Neutrophil (primary cell): ENCODE results near the gene NXPE4.
"Not testable (repeated sequence)": the region's sequence is repeated elsewhere in the genome, so short reads cannot be mapped to it uniquely, and the experiment has no call there.

Experiments used
- H3K27ac ChIP-seq: fragments of 200-600 bp; sonication (generic); 2 replicates; pipeline ENCODE4 v1.5.1; 2016; ENCODE audit warnings: mild to moderate bottlenecking, moderate library complexity
- H3K27me3 ChIP-seq: fragments of 200-600 bp; sonication (generic); 2 replicates; pipeline ENCODE4 v1.6.0; 2016; ENCODE audit warnings: mild to moderate bottlenecking
- H3K36me3 ChIP-seq: fragments of 200-600 bp; sonication (generic); 2 replicates; pipeline ENCODE4 v1.5.1; 2017
- H3K4me1 ChIP-seq, 2 experiments: fragments of 200-600 bp in 1 of 2; sonication (generic) in 1 of 2; 1 replicate in 1 of 2; 2 replicates in 1 of 2; pipeline versions ENCODE4 v1.5.1 to v1.6.1; 2013 to 2016; ENCODE audit warnings: low read depth in 1 of 2, low read length in 1 of 2, mild to moderate bottlenecking in 1 of 2, moderate library complexity in 1 of 2; ENCODE audit not compliant: control insufficient read depth in 1 of 2, insufficient read depth in 1 of 2
- H3K4me3 ChIP-seq, 2 experiments: fragments of 200-600 bp in 1 of 2; sonication (generic) in 1 of 2; 1 replicate in 1 of 2; 2 replicates in 1 of 2; pipeline ENCODE4 v1.5.1; 2013 to 2016; ENCODE audit warnings: low read depth in 1 of 2, low read length in 1 of 2, mild to moderate bottlenecking in 1 of 2, moderate library complexity in 1 of 2
- H3K9me3 ChIP-seq: fragments of 200-600 bp; sonication (generic); 2 replicates; pipeline ENCODE4 v1.5.1; 2016
- TF ChIP-seq, protein P1 (sequence below): fragments of 200-600 bp; sonication (generic); IDR thresholded peaks from 2 replicates; pipeline ENCODE4 v1.5.1; 2016; ENCODE audit warnings: antibody characterized with exemption

NXPE4 gene

DNA sequence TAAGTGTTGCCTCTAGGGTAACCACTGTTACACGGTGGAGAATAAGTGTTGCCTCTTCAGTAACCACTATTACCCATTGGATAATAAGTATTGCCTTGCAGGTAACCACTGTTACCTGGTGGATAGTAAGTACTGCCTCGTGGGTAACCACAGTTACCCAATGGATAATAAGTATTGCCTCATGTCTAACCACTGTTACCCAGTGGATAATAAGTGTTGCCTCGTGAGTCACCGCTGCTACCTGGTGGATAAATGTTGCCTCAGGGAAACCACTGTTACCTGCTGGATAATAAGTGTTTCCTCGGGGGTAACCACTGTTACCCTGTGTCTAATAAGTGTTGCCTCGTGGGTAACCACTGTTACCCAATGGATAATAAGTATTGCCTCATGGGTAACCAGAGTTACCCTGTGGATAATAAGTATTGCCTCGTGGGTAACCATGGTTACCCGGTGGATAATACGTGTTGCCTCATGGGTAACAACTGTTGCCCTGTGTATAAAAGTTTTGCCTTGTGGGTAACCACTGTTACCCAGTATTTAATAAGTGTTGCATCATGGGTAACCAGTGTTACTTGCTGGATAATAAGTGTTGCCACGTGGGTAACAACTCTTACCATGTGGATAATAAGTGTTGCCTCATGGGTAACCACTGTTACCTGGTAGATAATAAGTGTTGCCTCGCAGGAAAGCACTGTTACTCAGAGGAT, 12.3 kb upstream of the NXPE4 start:
- Histone ChIP-seq H3K36me3 (no peaks in the 10 kb centered on the region), H3K9me3 (peaks cover 18% of the 10 kb centered on the region), H3K4me3 (no peak overlapping the region)

DNA sequence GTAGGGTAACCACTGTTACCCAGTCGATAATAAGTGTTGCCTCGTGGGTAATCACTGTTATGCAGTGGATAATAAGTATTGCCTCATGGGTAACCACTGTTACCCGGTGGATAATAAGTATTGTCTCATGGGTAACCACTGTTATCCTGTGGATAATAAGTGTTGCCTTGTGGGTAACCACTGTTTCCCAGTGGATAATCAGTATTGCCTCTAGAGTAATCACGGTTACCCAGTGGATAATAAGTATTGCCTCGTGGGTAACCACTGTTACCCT, 11.2 kb upstream of the NXPE4 start:
- H3K27ac ChIP-seq: not testable (repeated sequence)

More for the DNA sequence above, 12.3 kb upstream of the NXPE4 start:
- no peaks in the 10 kb centered on the region for H3K27me3 ChIP-seq
- TF ChIP-seq, protein P1, sequence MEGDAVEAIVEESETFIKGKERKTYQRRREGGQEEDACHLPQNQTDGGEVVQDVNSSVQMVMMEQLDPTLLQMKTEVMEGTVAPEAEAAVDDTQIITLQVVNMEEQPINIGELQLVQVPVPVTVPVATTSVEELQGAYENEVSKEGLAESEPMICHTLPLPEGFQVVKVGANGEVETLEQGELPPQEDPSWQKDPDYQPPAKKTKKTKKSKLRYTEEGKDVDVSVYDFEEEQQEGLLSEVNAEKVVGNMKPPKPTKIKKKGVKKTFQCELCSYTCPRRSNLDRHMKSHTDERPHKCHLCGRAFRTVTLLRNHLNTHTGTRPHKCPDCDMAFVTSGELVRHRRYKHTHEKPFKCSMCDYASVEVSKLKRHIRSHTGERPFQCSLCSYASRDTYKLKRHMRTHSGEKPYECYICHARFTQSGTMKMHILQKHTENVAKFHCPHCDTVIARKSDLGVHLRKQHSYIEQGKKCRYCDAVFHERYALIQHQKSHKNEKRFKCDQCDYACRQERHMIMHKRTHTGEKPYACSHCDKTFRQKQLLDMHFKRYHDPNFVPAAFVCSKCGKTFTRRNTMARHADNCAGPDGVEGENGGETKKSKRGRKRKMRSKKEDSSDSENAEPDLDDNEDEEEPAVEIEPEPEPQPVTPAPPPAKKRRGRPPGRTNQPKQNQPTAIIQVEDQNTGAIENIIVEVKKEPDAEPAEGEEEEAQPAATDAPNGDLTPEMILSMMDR: no peak
- no peaks in the 10 kb centered on the region for H3K4me1 ChIP-seq
- no peak overlapping the region for H3K27ac ChIP-seq

DNA sequence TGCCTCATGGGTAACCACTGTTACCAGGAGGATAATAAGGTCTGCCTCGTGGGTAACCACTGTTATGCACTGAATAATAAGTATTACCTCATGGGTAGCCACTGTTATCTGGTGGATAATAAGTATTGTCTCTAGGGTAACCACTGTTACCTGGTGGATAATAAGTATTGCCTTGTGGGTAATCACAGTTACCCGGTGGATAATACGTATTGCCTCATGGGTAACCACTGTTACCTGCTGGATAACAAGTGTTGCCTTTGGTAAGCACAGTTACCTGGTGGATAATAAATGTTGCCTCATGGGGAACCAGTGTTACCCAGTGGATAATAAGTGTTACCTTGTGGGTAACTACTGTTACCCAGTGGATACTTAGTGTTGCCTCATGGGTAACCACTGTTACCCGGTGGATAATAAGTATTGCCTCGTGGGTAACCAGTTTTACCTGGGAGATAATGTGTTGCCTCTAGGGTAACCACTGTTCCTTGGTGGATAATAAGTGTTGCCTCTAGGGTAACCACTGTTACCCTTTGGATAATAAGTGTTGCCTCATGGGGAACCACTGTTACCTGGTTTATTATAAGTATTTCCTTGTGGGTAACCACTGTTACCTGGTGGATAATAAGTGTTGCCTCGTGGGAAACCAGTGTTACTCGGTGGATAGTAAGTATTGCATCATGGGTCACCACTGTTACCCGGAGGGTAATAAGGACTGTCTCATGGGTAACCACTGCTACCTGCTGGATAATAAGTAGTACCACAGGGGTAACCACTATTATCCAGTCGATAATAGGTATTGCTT, 10.6 kb upstream of the NXPE4 start:
- Histone ChIP-seq H3K9me3 (peaks cover 15% of the 10 kb centered on the region), H3K36me3 (no peaks in the 10 kb centered on the region)
- TF ChIP-seq, protein P1: no peak

More for the DNA sequence above, 11.2 kb upstream of the NXPE4 start:
- H3K9me3 ChIP-seq: peaks cover 15% of the 10 kb centered on the region
- H3K4me3 ChIP-seq, H3K36me3 ChIP-seq, H3K4me1 ChIP-seq, H3K27me3 ChIP-seq: not testable (repeated sequence)

DNA sequence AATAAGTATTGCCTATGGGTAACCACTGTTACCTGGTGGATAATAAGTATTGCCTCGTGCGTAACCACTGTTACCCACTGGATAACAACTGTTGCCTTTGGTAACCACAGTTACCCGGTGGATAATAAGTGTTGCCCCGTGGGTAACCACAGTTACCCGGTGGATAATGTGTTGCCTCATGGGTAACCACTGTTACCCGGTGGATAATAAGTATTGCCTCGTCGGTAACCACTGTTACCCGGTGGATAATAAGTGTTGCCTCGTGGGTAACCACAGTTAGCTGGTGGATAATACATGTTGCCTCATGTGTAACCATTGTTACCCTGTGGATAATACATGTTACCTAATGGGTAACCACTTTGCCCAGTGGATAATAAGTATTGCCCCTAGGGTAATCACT, 9.8 kb upstream of the NXPE4 start:
- H3K4me1 ChIP-seq: no peaks in the 10 kb centered on the region
- TF ChIP-seq, protein P1: no peak
- H3K27ac ChIP-seq: no peak overlapping the region
- H3K4me3 ChIP-seq: no peak overlapping the region
- H3K9me3 ChIP-seq: peaks cover 15% of the 10 kb centered on the region
- no peaks in the 10 kb centered on the region for H3K36me3 ChIP-seq
- no peaks in the 10 kb centered on the region for H3K27me3 ChIP-seq

More for the DNA sequence above, 10.6 kb upstream of the NXPE4 start:
- Histone ChIP-seq H3K4me1 (no peaks in the 10 kb centered on the region), H3K27me3 (no peaks in the 10 kb centered on the region), H3K4me3 (no peak overlapping the region), H3K27ac (no peak overlapping the region)

DNA sequence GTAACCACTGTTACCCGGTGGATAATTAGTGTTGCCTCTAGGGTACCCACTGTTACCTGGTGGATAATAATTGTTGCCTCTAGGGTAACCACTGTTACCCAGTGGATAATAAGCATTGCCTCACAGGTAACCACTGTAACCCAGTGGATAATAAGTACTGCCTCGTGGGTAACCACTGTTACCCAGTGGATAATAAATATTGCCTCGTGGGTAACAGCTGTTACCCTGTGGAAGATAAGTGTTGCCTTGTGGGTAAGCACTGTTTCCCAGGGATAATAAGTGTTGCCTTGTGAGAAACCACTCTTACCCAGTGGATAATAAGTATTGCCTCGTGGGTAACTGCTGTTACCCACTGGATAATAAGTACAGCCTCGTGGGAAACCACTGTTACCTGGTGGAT, 9.3 kb upstream of the NXPE4 start:
- Histone ChIP-seq H3K27ac (no peak overlapping the region), H3K9me3 (peaks cover 15% of the 10 kb centered on the region), H3K27me3 (no peaks in the 10 kb centered on the region), H3K4me3 (no peak overlapping the region), H3K4me1 (no peaks in the 10 kb centered on the region), H3K36me3 (no peaks in the 10 kb centered on the region)
- TF ChIP-seq, protein P1: no peak

DNA sequence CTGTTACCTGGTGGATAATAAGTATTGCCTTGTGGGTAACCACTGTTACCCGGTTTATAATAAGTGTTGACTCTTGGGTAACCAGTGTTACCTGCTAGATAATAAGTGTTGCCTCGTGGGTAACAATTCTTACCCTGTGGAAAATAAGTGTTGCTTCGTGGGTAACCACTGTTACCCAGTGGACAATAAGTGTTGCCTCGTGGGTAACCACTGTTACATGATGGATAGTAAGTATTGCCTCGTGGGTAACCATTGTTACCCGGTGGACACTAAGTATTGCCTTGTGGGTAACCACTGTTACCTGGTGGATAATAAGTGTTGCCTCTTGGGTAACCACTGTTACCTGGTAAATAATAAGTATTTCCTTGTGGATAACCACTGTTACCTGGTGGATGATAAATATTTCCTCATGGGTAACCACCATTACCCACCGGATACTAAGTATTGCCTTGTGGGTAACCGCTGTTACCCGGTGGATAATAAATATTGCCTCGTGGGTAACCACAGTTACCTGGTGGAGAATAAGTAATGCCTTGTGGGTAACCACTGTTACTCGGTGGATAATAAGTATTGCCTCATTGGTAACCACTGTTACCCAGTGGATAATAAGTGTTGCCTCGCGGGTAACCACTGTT, 8.7 kb upstream of the NXPE4 start:
- TF ChIP-seq, protein P1: no peak
- Histone ChIP-seq H3K4me3 (no peak overlapping the region), H3K27ac (no peak overlapping the region), H3K4me1 (no peaks in the 10 kb centered on the region), H3K36me3 (no peaks in the 10 kb centered on the region), H3K9me3 (peaks cover 15% of the 10 kb centered on the region), H3K27me3 (no peaks in the 10 kb centered on the region)

DNA sequence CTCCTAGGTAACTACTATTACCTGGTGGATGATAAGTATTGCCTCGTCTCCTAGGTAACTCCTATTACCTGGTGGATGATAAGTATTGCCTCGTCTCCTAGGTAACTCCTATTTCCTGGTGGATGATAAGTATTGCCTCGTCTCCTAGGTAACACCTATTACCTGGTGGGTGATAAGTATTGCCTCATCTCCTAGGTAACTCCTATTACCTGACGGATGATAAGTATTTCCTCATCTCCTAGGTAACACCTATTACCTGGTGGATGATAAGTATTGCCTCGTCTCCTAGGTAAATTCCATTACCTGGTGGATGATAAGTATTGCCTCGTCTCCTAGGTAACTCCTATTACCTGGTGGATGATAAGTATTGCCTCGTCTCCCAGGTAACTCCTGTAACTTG, 7.6 kb upstream of the NXPE4 start:
- not testable (repeated sequence) for H3K36me3 ChIP-seq, H3K9me3 ChIP-seq, H3K4me3 ChIP-seq, H3K27me3 ChIP-seq, H3K27ac ChIP-seq, H3K4me1 ChIP-seq
